GM19193 (cell line): ENCODE data around the gene PHTF2.

Experiments
- POLR2A ChIP-seq: IDR thresholded peaks from 4 replicates; pipeline ENCODE4 v1.6.1; 2011; ENCODE audit not compliant: insufficient read depth, insufficient read length; ENCODE audit errors: extremely low read depth

Gene PHTF2

DNA sequence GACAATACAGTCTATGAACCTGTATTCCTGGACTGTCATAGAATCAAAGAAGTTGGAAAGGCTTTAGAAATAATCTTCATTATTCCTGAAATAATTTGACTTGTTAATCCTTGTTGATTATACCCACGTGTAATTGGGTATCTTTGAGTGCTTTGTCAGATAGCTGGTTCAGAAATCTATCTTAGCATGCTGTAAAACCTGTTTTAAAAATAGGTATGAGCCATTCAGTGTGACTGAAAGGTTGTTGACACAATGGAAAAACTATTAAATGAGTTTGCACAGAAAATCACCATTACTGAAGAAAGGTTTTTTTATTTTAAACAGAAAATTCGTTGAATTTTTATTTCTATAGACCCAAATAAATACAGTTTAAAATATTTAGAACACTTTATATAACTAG, 38.7 kb downstream of the PHTF2 start:
- TF ChIP-seq POLR2A, result no peak

DNA sequence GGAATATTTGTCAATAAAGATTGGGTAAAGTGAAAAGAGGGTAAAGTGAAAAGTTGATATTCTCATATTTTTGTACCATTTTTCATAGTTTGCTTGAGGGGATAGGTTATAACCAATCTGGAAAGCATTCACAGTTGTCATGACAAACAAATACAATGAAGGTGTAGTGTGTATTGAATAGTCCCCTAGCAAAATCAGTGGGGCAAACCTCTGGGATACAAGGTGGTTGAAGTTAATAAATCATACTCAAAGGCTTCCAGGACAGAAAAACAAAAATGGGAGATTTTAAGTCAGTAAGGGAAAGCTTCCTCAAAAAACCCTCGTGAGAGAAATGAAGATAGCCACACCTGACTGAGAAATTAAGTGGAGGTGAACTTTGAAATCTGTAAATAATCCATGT, 39.4 kb downstream of the PHTF2 start:
- no peak for TF ChIP-seq POLR2A

DNA sequence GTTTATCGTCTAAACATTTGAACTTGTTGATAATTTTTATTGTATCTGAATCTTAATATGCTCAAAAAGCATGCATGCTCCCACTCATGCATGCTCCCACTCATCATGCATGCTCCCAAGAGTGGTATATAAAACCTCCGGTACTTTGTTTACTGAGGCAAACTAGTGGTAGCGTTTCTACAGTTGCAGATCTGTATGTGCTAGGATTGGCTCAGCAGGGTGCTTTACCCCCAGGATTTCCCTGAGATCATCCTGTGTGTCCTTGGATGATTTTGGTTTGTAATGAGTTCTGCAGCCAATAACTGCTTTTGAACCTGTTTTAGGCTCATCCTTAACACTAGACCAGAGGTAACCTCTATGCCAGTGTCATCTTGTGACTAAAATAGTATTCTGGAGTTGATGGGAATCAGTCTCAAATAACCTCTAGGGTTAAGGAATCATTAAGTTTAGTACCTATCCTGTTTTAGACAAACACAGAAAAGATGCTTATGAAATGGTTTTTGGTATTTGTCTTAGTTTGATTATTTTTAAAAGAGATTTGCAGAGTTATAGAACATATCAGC, 40.4 kb downstream of the PHTF2 start:
- TF ChIP-seq POLR2A, result no peak

DNA sequence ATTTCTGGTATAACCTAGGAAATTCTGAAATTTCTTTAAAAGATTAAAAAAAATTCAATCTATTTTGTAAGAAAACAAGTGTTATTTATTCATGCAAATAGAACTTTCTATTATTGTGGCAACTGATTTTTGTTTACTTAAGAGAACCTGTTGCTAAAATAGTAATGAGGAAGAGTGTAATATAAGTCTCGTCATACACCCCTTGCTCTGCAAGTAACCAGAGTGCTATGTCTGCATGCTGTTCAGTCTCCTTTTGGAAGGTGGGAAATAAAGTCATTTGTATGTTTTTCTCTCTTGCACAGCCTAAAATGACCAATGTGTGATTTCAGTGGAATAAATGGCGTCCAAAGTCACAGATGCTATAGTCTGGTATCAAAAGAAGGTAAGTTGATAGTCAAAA, 41.3 kb downstream of the PHTF2 start:
- no peak for TF ChIP-seq POLR2A

GRCh38 chr7:77843194-77843593, 44.6 kb downstream of the PHTF2 start:
- TF ChIP-seq POLR2A, result no peak

- TF ChIP-seq POLR2A, result no peak
Measured at GRCh38 chr7:77846317-77847092, 47.9 kb downstream of the PHTF2 start.

GRCh38 chr7:77855371-77856083, 57.0 kb downstream of the PHTF2 start:
- TF ChIP-seq POLR2A, result no peak

- no peak for TF ChIP-seq POLR2A
Measured at GRCh38 chr7:77858278-77858677, 59.7 kb downstream of the PHTF2 start.

DNA sequence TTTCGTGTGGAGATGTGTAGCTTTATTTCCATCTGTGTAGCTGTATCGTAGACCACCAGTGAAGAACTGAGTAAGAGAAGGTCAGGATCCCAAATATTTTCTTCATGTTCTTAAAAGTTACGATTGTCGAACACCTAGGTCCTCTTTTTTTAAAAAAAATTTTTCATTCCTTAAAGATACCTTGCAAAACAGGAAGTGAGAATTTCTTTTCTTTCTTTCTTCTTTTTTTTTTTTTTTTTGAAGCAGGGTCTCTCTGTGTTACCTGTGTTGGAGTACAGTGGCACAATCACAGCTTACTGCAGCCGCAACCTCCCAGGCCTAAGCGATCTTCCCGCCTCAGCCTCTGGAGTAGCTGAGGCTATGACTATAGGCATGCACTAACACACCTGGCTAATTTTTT, 60.8 kb downstream of the PHTF2 start:
- TF ChIP-seq POLR2A, result no peak

DNA sequence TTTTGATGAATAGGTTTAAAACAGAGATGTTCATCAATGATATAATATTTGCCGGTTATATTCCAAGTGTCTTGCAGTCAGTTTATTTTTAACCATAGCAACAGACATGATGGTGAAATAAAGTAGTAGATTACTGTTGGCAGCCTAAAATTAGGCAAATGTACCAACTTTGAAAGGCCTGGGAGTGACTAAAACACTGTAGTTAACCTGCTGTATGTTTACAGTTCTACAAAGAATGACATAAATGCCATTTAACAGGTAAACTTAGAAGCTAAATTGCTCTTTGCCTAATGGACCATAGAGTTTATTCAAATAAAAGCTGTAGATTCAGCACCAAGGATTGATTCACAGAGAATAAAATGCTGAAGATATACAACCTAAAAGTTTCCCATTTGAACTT, 64.1 kb downstream of the PHTF2 start:
- no peak for TF ChIP-seq POLR2A

DNA sequence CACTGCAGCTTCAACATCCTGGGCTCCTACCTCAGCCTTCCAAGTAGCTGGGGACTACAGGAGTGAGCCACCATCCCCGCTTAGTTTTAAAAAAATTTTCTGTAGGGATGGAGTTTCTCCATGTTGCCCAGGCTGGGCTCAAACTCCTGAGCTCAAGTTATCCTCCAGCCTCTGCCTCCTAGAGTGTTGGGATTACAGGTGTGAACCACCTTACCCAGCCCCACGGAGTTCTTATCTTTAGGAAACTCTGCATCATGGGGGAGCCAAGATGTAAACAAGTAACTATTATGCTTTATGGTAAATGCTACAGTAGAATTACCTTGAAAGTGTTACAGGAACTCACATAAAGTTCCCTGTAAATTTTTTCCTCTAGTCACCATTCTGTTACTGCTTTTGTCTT, 65.3 kb downstream of the PHTF2 start:
- no peak for TF ChIP-seq POLR2A

- no peak for TF ChIP-seq POLR2A
Measured at GRCh38 chr7:77866370-77866769, 67.8 kb downstream of the PHTF2 start.

GRCh38 chr7:77866786-77867536, 68.4 kb downstream of the PHTF2 start:
- no peak for TF ChIP-seq POLR2A

DNA sequence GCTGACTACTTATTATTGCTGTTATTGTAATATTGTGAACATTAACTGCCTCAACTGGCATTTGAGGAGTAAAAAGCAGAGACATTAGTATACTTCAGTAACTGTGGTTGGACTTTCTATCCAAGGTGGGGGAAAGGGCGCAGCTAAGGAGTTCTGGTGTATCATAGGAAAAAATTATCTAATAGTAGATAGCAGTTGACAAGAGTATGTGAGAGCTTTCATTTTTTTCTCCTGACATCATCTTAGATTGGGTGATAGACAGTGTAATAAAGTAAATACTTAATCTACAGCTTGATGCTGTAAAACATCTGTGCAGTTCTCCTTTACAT, 68.9 kb downstream of the PHTF2 start:
- TF ChIP-seq POLR2A, result no peak

- TF ChIP-seq POLR2A, result no peak
Measured at GRCh38 chr7:77877791-77878190, 79.2 kb downstream of the PHTF2 start.
